Peyer's patch (tissue), 4 donors: Measurements from ENCODE around the gene GLRA3.

ENCODE experiments used
- CTCF ChIP-seq, 6 experiments: fragments of 450-650 bp in 4 of 6; fragments of 200-600 bp in 2 of 6; sonication (generic) in 1 of 6; IDR thresholded peaks; one replicate each; pipeline ENCODE4 v1.5.1; 2017 to 2019; ENCODE audit warnings: antibody characterized with exemption in 6 of 6, mild to moderate bottlenecking in 3 of 6, moderate library complexity in 1 of 6
- POLR2A ChIP-seq, 2 donors: fragments of 450-650 bp; IDR thresholded peaks; one replicate each; pipeline ENCODE4 v1.5.1; 2017; ENCODE audit warnings: antibody characterized with exemption in 2 of 2, mild to moderate bottlenecking in 2 of 2, moderate library complexity in 2 of 2

- TF ChIP-seq POLR2A (IDR thresholded peaks at IDR 0.05) (no peak), CTCF (IDR thresholded peaks at IDR 0.05) (no peak)
Measured at GRCh38 chr4:174813292-174813691, 15.8 kb downstream of the GLRA3 start.
